ENCODE results near the gene SKAP1. TPM values are rescaled to one million over a fixed set of nuclear protein-coding genes. Genes with fewer than 3 reads are reported as not detected.

SKAP1 gene
- total and polyA plus RNA-seq, 2 of the 13 experiments (the other 11 are each of a cell fraction or from before 2014, with no cell fraction given) = 0.21 TPM; not detected in 1

GRCh38 chr17:48100591-48101011 lies 329.4 kb downstream of the SKAP1 start (continued):
- TF ChIP-seq MXI1 (IDR thresholded peaks at IDR 0.05; ENCODE audit: borderline replicate concordance, low read depth, low read length) = no peak
- no peak for TF ChIP-seq PHB2 (IDR thresholded peaks at IDR 0.05; ENCODE audit: partially characterized antibody)
- 0 out of 2 replicates have a peak, but pooled peaks have one; percentile 47 for TF ChIP-seq ZNF556 (CRISPR knock-in tag; IDR thresholded peaks at IDR 0.05; ENCODE audit: borderline replicate concordance)
- TF ChIP-seq ZNF20 (CRISPR knock-in tag; IDR thresholded peaks at IDR 0.05) = no peak
- TF ChIP-seq HMG20B (CRISPR knock-in tag; conservative IDR thresholded peaks at IDR 0.05) = 0 out of 2 replicates have a peak, but pooled peaks have one; percentile 16
- no peak for TF ChIP-seq AGO1 (IDR thresholded peaks at IDR 0.05; ENCODE audit: low read depth, low read length, poor library complexity, severe bottlenecking)
- TF ChIP-seq STAT5B (CRISPR knock-in tag; IDR thresholded peaks at IDR 0.05) = no peak
- TF ChIP-seq HNF4G (IDR thresholded peaks at IDR 0.05; ENCODE audit: borderline replicate concordance, low read depth, low read length) = no peak
- 0 out of 2 replicates have a peak, but pooled peaks have one; percentile 23 for TF ChIP-seq HNF4G (CRISPR knock-in tag; IDR thresholded peaks at IDR 0.05; ENCODE audit: borderline replicate concordance, low read depth)
- TF ChIP-seq ZBTB33 (CRISPR knock-in tag; IDR thresholded peaks at IDR 0.05) = no peak
- TF ChIP-seq, protein P1, sequence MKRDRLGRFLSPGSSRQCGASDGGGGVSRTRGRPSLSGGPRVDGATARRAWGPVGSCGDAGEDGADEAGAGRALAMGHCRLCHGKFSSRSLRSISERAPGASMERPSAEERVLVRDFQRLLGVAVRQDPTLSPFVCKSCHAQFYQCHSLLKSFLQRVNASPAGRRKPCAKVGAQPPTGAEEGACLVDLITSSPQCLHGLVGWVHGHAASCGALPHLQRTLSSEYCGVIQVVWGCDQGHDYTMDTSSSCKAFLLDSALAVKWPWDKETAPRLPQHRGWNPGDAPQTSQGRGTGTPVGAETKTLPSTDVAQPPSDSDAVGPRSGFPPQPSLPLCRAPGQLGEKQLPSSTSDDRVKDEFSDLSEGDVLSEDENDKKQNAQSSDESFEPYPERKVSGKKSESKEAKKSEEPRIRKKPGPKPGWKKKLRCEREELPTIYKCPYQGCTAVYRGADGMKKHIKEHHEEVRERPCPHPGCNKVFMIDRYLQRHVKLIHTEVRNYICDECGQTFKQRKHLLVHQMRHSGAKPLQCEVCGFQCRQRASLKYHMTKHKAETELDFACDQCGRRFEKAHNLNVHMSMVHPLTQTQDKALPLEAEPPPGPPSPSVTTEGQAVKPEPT (CRISPR knock-in tag; IDR thresholded peaks at IDR 0.05; ENCODE audit: low read depth) = 0 out of 2 replicates have a peak, but pooled peaks have one; percentile 71
- no peak; the same call in 1 of the 2 replicates for TF ChIP-seq ZFP82 (CRISPR knock-in tag; IDR thresholded peaks at IDR 0.05; ENCODE audit: borderline replicate concordance)
- TF ChIP-seq KDM3A (CRISPR knock-in tag; IDR thresholded peaks at IDR 0.05; ENCODE audit: low read depth) = no peak
- TF ChIP-seq NFE2L1 (CRISPR knock-in tag; IDR thresholded peaks at IDR 0.05; ENCODE audit: borderline replicate concordance) = no peak
- TF ChIP-seq HMGA1 (CRISPR knock-in tag; conservative IDR thresholded peaks at IDR 0.05) = no peak
- TF ChIP-seq HIVEP1 (CRISPR knock-in tag; IDR thresholded peaks at IDR 0.05) = 0 out of 2 replicates have a peak, but pooled peaks have one; percentile 81
- peak; percentile 8; the same call in 1 of the 2 replicates for TF ChIP-seq KMT2A (CRISPR knock-in tag; IDR thresholded peaks at IDR 0.05)
- TF ChIP-seq ZXDC (CRISPR knock-in tag; IDR thresholded peaks at IDR 0.05) = no peak
- TF ChIP-seq SIX1 (CRISPR knock-in tag; IDR thresholded peaks at IDR 0.05; ENCODE audit: borderline replicate concordance) = 0 out of 2 replicates have a peak, but pooled peaks have one; percentile 16
- TF ChIP-seq WIZ (CRISPR knock-in tag; IDR thresholded peaks at IDR 0.05) = no peak
- no peak for TF ChIP-seq ATRX (CRISPR knock-in tag; IDR thresholded peaks at IDR 0.05; ENCODE audit: borderline replicate concordance)
- TF ChIP-seq ZSCAN21 (CRISPR knock-in tag; IDR thresholded peaks at IDR 0.05; ENCODE audit: borderline replicate concordance) = no peak
- TF ChIP-seq ZNF512 (CRISPR knock-in tag; IDR thresholded peaks at IDR 0.05) = peak; percentile 53; the same call in 1 of the 2 replicates

Data from HepG2 (cell line).